Breast epithelium (tissue), 4 donors: ENCODE data around the gene GRIN1. TPM values are rescaled to one million over a fixed set of nuclear protein-coding genes. Genes with fewer than 3 reads are reported as not detected.

Experiments used
- DNase-seq, 2 donors: peaks; one replicate each; pipeline ENCODE4 v3.0.0-alpha.2; 2019; ENCODE audit warnings: low spot score in 2 of 2
- H3K27ac ChIP-seq, 2 donors: fragments of 200-600 bp; sonication (generic) in 1 of 2; one replicate each; pipeline ENCODE4 v1.5.1; 2016 to 2019; ENCODE audit warnings: mild to moderate bottlenecking in 1 of 2
- H3K27me3 ChIP-seq, 2 donors: fragments of 200-600 bp; sonication (generic) in 1 of 2; one replicate each; pipeline versions ENCODE4 v1.5.1 to v1.6.0; 2017 to 2019; ENCODE audit warnings: control low read depth in 1 of 2, mild to moderate bottlenecking in 1 of 2
- H3K36me3 ChIP-seq: fragments of 200-600 bp; one replicate; pipeline ENCODE4 v1.5.1; 2019
- H3K4me1 ChIP-seq, 2 donors: fragments of 200-600 bp; sonication (generic); one replicate each; pipeline ENCODE4 v1.5.1; 2016 to 2019; ENCODE audit warnings: control low read depth in 1 of 2
- H3K4me3 ChIP-seq, 3 donors: fragments of 200-600 bp; sonication (generic); 1 replicate in 2 of 3; 2 replicates in 1 of 3; pipeline ENCODE4 v1.5.1; 2016 to 2019; ENCODE audit warnings: mild to moderate bottlenecking in 3 of 3, moderate library complexity in 2 of 3
- H3K9me3 ChIP-seq, 2 donors: fragments of 200-600 bp; sonication (generic) in 1 of 2; one replicate each; pipeline ENCODE4 v1.5.1; 2016 to 2019; ENCODE audit warnings: control low read depth in 1 of 2
- CTCF ChIP-seq, 3 donors: fragments of 450-650 bp; IDR thresholded peaks; one replicate each; pipeline ENCODE4 v1.5.1; 2016 to 2017; ENCODE audit warnings: antibody characterized with exemption in 3 of 3, mild to moderate bottlenecking in 3 of 3, moderate library complexity in 3 of 3
- POLR2A ChIP-seq: fragments of 450-650 bp; IDR thresholded peaks from one replicate; pipeline ENCODE4 v1.6.1; 2016; ENCODE audit warnings: antibody characterized with exemption, mild to moderate bottlenecking, moderate library complexity
- POLR2AphosphoS5 ChIP-seq, 3 donors: sonication (generic); formaldehyde crosslinking; IDR thresholded peaks; one replicate each; pipeline ENCODE4 v1.6.1; 2017; ENCODE audit warnings: antibody characterized with exemption in 3 of 3
- intact Hi-C: fragments of 100-400 bp; cut with DNase I; formaldehyde crosslinking; loops from one replicate; pipeline ENCODE4 v1.15.1; 2023; ENCODE audit warnings: low total_unique reads
- total RNA-seq, 3 donors: library from RNA; depleted of rRNA; stranded (reverse); fragments of >200 nt; gene quantifications; one replicate each; pipeline ENCODE4 v1.1.0, GENCODE V29; 2016

Gene GRIN1
- total RNA-seq, 3 donors from 2014 or later = 1.3 to 1.9 TPM; not detected in 1

- Histone ChIP-seq H3K4me1 (no peaks in the 10 kb centered on the region), H3K9me3 (no peaks in the 10 kb centered on the region), H3K27me3 (peaks cover 6 to 85% of the 10 kb centered on the region in 2 donors), H3K4me3 (no peak overlapping the region), H3K27ac (no peak overlapping the region), H3K36me3 (no peaks in the 10 kb centered on the region)
- TF ChIP-seq CTCF (IDR thresholded peaks at IDR 0.05) = no peak
- TF ChIP-seq POLR2A = no peak
- no peak for TF ChIP-seq POLR2AphosphoS5 (IDR thresholded peaks at IDR 0.05)
- DNase-seq = no peak
- intact Hi-C loops = no loop called here
Measured at GRCh38 chr9:137141050-137141810, 2.3 kb downstream of the GRIN1 start.

GRCh38 chr9:137141976-137142936 is 3.3 kb downstream of the GRIN1 start:
- intact Hi-C loops = no loop called here
- no peak for TF ChIP-seq CTCF (IDR thresholded peaks at IDR 0.05)
- TF ChIP-seq POLR2A = no peak
- TF ChIP-seq POLR2AphosphoS5 (IDR thresholded peaks at IDR 0.05) = no peak
- Histone ChIP-seq H3K9me3 (no peaks in the 10 kb centered on the region), H3K36me3 (no peaks in the 10 kb centered on the region), H3K4me3 (no peak overlapping the region), H3K27me3 (peaks cover 6 to 85% of the 10 kb centered on the region in 2 donors), H3K4me1 (no peaks in the 10 kb centered on the region), H3K27ac (no peak overlapping the region)
- no peak for DNase-seq

- no peaks in the 10 kb centered on the region for H3K36me3 ChIP-seq
- intact Hi-C loops = no loop called here
- H3K27ac ChIP-seq = no peak overlapping the region
- DNase-seq = no peak
- TF ChIP-seq POLR2A (no peak), POLR2AphosphoS5 (IDR thresholded peaks at IDR 0.05) (no peak), CTCF (IDR thresholded peaks at IDR 0.05) (no peak)
- H3K4me1 ChIP-seq = no peaks in the 10 kb centered on the region
- H3K9me3 ChIP-seq = no peaks in the 10 kb centered on the region
- H3K4me3 ChIP-seq = no peak overlapping the region
- H3K27me3 ChIP-seq = peaks cover 4 to 85% of the 10 kb centered on the region in 2 donors
Measured at GRCh38 chr9:137143459-137143858, 4.5 kb downstream of the GRIN1 start.

- Histone ChIP-seq H3K4me1 (no peaks in the 10 kb centered on the region), H3K27me3 (peaks cover 0 to 68% of the 10 kb centered on the region in 2 donors), H3K36me3 (no peaks in the 10 kb centered on the region), H3K4me3 (no peak overlapping the region), H3K27ac (no peak overlapping the region), H3K9me3 (no peaks in the 10 kb centered on the region)
- DNase-seq = no peak
- intact Hi-C loops = no loop called here
- TF ChIP-seq POLR2AphosphoS5 (IDR thresholded peaks at IDR 0.05) = no peak
- TF ChIP-seq CTCF (IDR thresholded peaks at IDR 0.05) = no peak
- TF ChIP-seq POLR2A = no peak
Measured at GRCh38 chr9:137145731-137146526, 7.0 kb downstream of the GRIN1 start.
